ENCODE data around the gene MCM8. TPM values are rescaled to one million over a fixed set of nuclear protein-coding genes. Genes with fewer than 3 reads are reported as not detected.

MCM8 gene
- total RNA-seq = 9.1 and 20.8 TPM in 2 replicates

GRCh38 chr20:5950271-5951031 is at the start of gene MCM8, which contains the start of gene TRMT6:
MCM8 (plus strand) TSS chr20:5950652; CDS start chr20:5952016, 1,364 bp downstream.
TRMT6 (minus strand) TSS chr20:5950533; CDS start chr20:5950405, 128 bp downstream.
- DNase-seq (ENCODE audit: low read depth, low spot score) = peak; percentile 85

GRCh38 chr20:5900908-5901307 is 49.5 kb upstream of the MCM8 start:
- DNase-seq (ENCODE audit: low read depth, low spot score) = no peak

- no peak for DNase-seq (ENCODE audit: low read depth, low spot score)
Measured at GRCh38 chr20:5908981-5909380, 41.5 kb upstream of the MCM8 start.

- DNase-seq (ENCODE audit: low read depth, low spot score) = no peak
Measured at GRCh38 chr20:5910186-5910585, 40.3 kb upstream of the MCM8 start.

- DNase-seq (ENCODE audit: low read depth, low spot score) = no peak
Measured at GRCh38 chr20:5913166-5913565, 37.3 kb upstream of the MCM8 start.

GRCh38 chr20:5914859-5915258 is 35.6 kb upstream of the MCM8 start:
- DNase-seq (ENCODE audit: low read depth, low spot score) = no peak

- DNase-seq (ENCODE audit: low read depth, low spot score) = no peak
Measured at GRCh38 chr20:5918856-5919625, 31.4 kb upstream of the MCM8 start.

- no peak for DNase-seq (ENCODE audit: low read depth, low spot score)
Measured at GRCh38 chr20:5919626-5920544, 30.6 kb upstream of the MCM8 start.

GRCh38 chr20:5920581-5920980 is 29.9 kb upstream of the MCM8 start:
- DNase-seq (ENCODE audit: low read depth, low spot score) = no peak

- DNase-seq (ENCODE audit: low read depth, low spot score) = no peak
Measured at GRCh38 chr20:5923493-5923892, 27.0 kb upstream of the MCM8 start.

- DNase-seq (ENCODE audit: low read depth, low spot score) = no peak
Measured at GRCh38 chr20:5925551-5925950, 24.9 kb upstream of the MCM8 start.

- DNase-seq (ENCODE audit: low read depth, low spot score) = no peak
Measured at GRCh38 chr20:5927749-5928462, 22.5 kb upstream of the MCM8 start.

- no peak for DNase-seq (ENCODE audit: low read depth, low spot score)
Measured at GRCh38 chr20:5928836-5929715, 21.4 kb upstream of the MCM8 start.

GRCh38 chr20:5931411-5931810 is 19.0 kb upstream of the MCM8 start:
- DNase-seq (ENCODE audit: low read depth, low spot score) = no peak

- no peak for DNase-seq (ENCODE audit: low read depth, low spot score)
Measured at GRCh38 chr20:5932796-5933195, 17.7 kb upstream of the MCM8 start.

GRCh38 chr20:5933802-5934436 is 16.5 kb upstream of the MCM8 start:
- no peak for DNase-seq (ENCODE audit: low read depth, low spot score)

- no peak for DNase-seq (ENCODE audit: low read depth, low spot score)
Measured at GRCh38 chr20:5935384-5935783, 15.1 kb upstream of the MCM8 start.

GRCh38 chr20:5936238-5936637 is 14.2 kb upstream of the MCM8 start:
- DNase-seq (ENCODE audit: low read depth, low spot score) = no peak

GRCh38 chr20:5938456-5939029 is 11.9 kb upstream of the MCM8 start:
- DNase-seq (ENCODE audit: low read depth, low spot score) = no peak
